Prostate gland (tissue), 2 donors: ENCODE results near the gene G2E3.

Experiments used
- POLR2A ChIP-seq: fragments of 450-650 bp; IDR thresholded peaks from one replicate; pipeline ENCODE4 v1.6.1; 2016; ENCODE audit warnings: antibody characterized with exemption, mild to moderate bottlenecking
- POLR2AphosphoS5 ChIP-seq: sonication (generic); formaldehyde crosslinking; IDR thresholded peaks from one replicate; pipeline ENCODE4 v1.6.1; 2017; ENCODE audit warnings: antibody characterized with exemption
- TF ChIP-seq, protein P1 (sequence below), 4 experiments: fragments of 200-600 bp in 2 of 4; fragments of 450-650 bp in 2 of 4; sonication (generic) in 2 of 4; IDR thresholded peaks; 1 replicate in 3 of 4; 2 replicates in 1 of 4; pipeline ENCODE4 v1.5.1; 2016 to 2019; ENCODE audit warnings: antibody characterized with exemption in 4 of 4, mild to moderate bottlenecking in 2 of 4, moderate library complexity in 2 of 4

DNA sequence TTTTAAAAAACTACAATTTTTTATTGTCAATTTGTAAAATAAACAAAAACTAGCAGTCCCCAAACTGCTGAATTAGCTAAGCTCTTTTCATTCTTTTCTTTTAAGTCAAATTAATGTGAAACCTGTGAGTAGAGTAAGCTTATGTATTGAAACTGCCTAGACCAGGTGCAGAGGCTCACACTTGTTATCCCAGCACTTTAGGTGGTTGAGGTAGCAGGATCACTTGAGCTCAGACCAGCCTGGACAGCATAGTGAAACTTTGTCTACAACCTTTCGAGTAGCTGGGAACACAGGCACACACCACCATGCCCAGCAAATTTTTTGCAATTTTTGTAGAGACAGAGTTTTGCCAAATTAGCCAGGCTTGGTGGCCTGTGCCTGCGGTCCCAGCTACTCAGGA lies 89.5 kb downstream of the G2E3 start:
- TF ChIP-seq, protein P1, sequence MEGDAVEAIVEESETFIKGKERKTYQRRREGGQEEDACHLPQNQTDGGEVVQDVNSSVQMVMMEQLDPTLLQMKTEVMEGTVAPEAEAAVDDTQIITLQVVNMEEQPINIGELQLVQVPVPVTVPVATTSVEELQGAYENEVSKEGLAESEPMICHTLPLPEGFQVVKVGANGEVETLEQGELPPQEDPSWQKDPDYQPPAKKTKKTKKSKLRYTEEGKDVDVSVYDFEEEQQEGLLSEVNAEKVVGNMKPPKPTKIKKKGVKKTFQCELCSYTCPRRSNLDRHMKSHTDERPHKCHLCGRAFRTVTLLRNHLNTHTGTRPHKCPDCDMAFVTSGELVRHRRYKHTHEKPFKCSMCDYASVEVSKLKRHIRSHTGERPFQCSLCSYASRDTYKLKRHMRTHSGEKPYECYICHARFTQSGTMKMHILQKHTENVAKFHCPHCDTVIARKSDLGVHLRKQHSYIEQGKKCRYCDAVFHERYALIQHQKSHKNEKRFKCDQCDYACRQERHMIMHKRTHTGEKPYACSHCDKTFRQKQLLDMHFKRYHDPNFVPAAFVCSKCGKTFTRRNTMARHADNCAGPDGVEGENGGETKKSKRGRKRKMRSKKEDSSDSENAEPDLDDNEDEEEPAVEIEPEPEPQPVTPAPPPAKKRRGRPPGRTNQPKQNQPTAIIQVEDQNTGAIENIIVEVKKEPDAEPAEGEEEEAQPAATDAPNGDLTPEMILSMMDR (IDR thresholded peaks at IDR 0.05): no peak
- TF ChIP-seq POLR2AphosphoS5 (no peak), POLR2A (no peak)
